H9 (cell line): ENCODE data around the gene WNT2. TPM values are rescaled to one million over a fixed set of nuclear protein-coding genes. Genes with fewer than 3 reads are reported as not detected.

ENCODE experiments used
- DNase-seq: peaks from one replicate; pipeline ENCODE4 v3.0.0-alpha.2; 2017
- H2AFZ ChIP-seq: one replicate; pipeline ENCODE4 v1.6.1; 2013; ENCODE audit warnings: mild to moderate bottlenecking, low read length, control low read depth, moderate library complexity
- H2AK5ac ChIP-seq: 2 replicates; pipeline ENCODE4 v1.6.1; 2013; ENCODE audit warnings: low read length, control low read depth, mixed read lengths; ENCODE audit not compliant: insufficient read length
- H2BK120ac ChIP-seq: one replicate; pipeline ENCODE4 v1.6.1; 2013; ENCODE audit warnings: low read depth, mild to moderate bottlenecking, low read length, control low read depth, inconsistent platforms; ENCODE audit not compliant: poor library complexity, severe bottlenecking
- H2BK12ac ChIP-seq: 2 replicates; pipeline ENCODE4 v1.6.1; 2013; ENCODE audit warnings: low read length, control low read depth, mixed read lengths, low read depth; ENCODE audit not compliant: insufficient read length
- H2BK15ac ChIP-seq: 2 replicates; pipeline ENCODE4 v1.6.1; 2013; ENCODE audit warnings: low read depth, low read length, control low read depth
- H2BK20ac ChIP-seq: one replicate; pipeline ENCODE4 v1.6.1; 2013; ENCODE audit warnings: low read depth, mild to moderate bottlenecking, low read length, control low read depth, inconsistent platforms; ENCODE audit not compliant: poor library complexity, severe bottlenecking
- H2BK5ac ChIP-seq: 2 replicates; pipeline ENCODE4 v1.6.1; 2013; ENCODE audit warnings: low read length, control low read depth, mixed read lengths; ENCODE audit not compliant: insufficient read length
- H3K14ac ChIP-seq: 2 replicates; pipeline ENCODE4 v1.6.1; 2013; ENCODE audit warnings: low read length, control low read depth; ENCODE audit not compliant: insufficient read depth
- H3K18ac ChIP-seq: 2 replicates; pipeline ENCODE4 v1.6.1; 2013; ENCODE audit warnings: low read depth, mild to moderate bottlenecking, mixed read lengths, low read length, control low read depth; ENCODE audit not compliant: insufficient read length
- H3K23ac ChIP-seq: 2 replicates; pipeline ENCODE4 v1.6.1; 2013; ENCODE audit warnings: low read length, control low read depth, mixed read lengths, low read depth; ENCODE audit not compliant: insufficient read length
- H3K23me2 ChIP-seq: 2 replicates; pipeline ENCODE4 v1.6.1; 2013; ENCODE audit warnings: low read depth, mild to moderate bottlenecking, mixed read lengths, low read length, control low read depth; ENCODE audit not compliant: insufficient read length, poor library complexity, severe bottlenecking
- H3K27ac ChIP-seq: 2 replicates; pipeline ENCODE4 v1.5.1; 2013; ENCODE audit warnings: low read length, control low read depth, mixed read lengths, low read depth; ENCODE audit not compliant: insufficient read length
- H3K27me3 ChIP-seq: 2 replicates; pipeline ENCODE4 v1.6.1; 2013; ENCODE audit warnings: low read length, control low read depth, inconsistent platforms; ENCODE audit not compliant: insufficient read depth
- H3K4ac ChIP-seq: 2 replicates; pipeline ENCODE4 v1.6.1; 2013; ENCODE audit warnings: low read depth, mild to moderate bottlenecking, control low read depth, inconsistent platforms, low read length, moderate library complexity
- H3K4me1 ChIP-seq: 2 replicates; pipeline ENCODE4 v1.6.1; 2013; ENCODE audit warnings: low read length, control low read depth, inconsistent platforms; ENCODE audit not compliant: insufficient read depth
- H3K4me2 ChIP-seq: 2 replicates; pipeline ENCODE4 v1.6.1; 2013; ENCODE audit warnings: low read length, control low read depth, mixed read lengths; ENCODE audit not compliant: insufficient read length, insufficient read depth
- H3K56ac ChIP-seq: 2 replicates; pipeline ENCODE4 v1.6.1; 2013; ENCODE audit warnings: low read depth, mild to moderate bottlenecking, mixed read lengths, low read length, control low read depth; ENCODE audit not compliant: insufficient read length
- H3K79me1 ChIP-seq: 2 replicates; pipeline ENCODE4 v1.6.1; 2013; ENCODE audit warnings: low read depth, mild to moderate bottlenecking, moderate library complexity, low read length, control low read depth, inconsistent platforms; ENCODE audit not compliant: insufficient read depth, poor library complexity, severe bottlenecking
- H3K79me2 ChIP-seq: 2 replicates; pipeline ENCODE4 v1.6.1; 2013; ENCODE audit warnings: low read length, control low read depth, inconsistent platforms; ENCODE audit not compliant: insufficient read depth
- H3K9ac ChIP-seq: 2 replicates; pipeline ENCODE4 v1.6.1; 2013; ENCODE audit warnings: low read length, control low read depth, mixed read lengths; ENCODE audit not compliant: insufficient read length; ENCODE audit errors: extremely low read depth
- H3K9me3 ChIP-seq: one replicate; pipeline ENCODE4 v1.6.1; 2013; ENCODE audit warnings: low read depth, low read length, inconsistent platforms; ENCODE audit not compliant: control insufficient read depth
- H3T11ph ChIP-seq: one replicate; pipeline ENCODE4 v1.6.1; 2013; ENCODE audit warnings: mild to moderate bottlenecking, low read length, control low read depth, inconsistent platforms
- H4K20me1 ChIP-seq: one replicate; pipeline ENCODE4 v1.6.1; 2013; ENCODE audit not compliant: control insufficient read depth, insufficient read length, insufficient read depth
- H4K5ac ChIP-seq: 2 replicates; pipeline ENCODE4 v1.6.1; 2013; ENCODE audit warnings: low read depth, mild to moderate bottlenecking, mixed read lengths, low read length, control low read depth; ENCODE audit not compliant: insufficient read length
- H4K8ac ChIP-seq: replicated peaks from 2 replicates; pipeline ENCODE4 v1.6.1; 2013; ENCODE audit warnings: low read length, control low read depth, mixed read lengths, low read depth; ENCODE audit not compliant: insufficient read length
- H4K91ac ChIP-seq: 2 replicates; pipeline ENCODE4 v1.6.1; 2013; ENCODE audit warnings: low read depth, mild to moderate bottlenecking, moderate library complexity, mixed read lengths, low read length, control low read depth; ENCODE audit not compliant: insufficient read length
- H3K27ac Mint-ChIP-seq, 3 experiments: 2 replicates in 2 of 3; 3 replicates in 1 of 3; pipeline ENCODE4 v1.8.0; 2020 to 2021; ENCODE audit warnings: mixed read lengths in 3 of 3, mild to moderate bottlenecking in 1 of 3, moderate library complexity in 1 of 3
- H3K27me3 Mint-ChIP-seq: 2 replicates; pipeline ENCODE4 v1.8.0; 2021; ENCODE audit warnings: low read depth, mild to moderate bottlenecking, moderate library complexity, mixed read lengths
- H3K36me3 Mint-ChIP-seq, 3 experiments: 2 replicates in 2 of 3; 3 replicates in 1 of 3; pipeline ENCODE4 v1.8.0; 2020 to 2021; ENCODE audit warnings: low read depth in 3 of 3, mixed read lengths in 3 of 3; ENCODE audit not compliant: insufficient read depth in 1 of 3
- H3K4me1 Mint-ChIP-seq, 2 experiments: 2 replicates each; pipeline ENCODE4 v1.8.0; 2020; ENCODE audit warnings: mixed read lengths in 2 of 2
- H3K4me3 Mint-ChIP-seq, 2 experiments: 2 replicates in 1 of 2; 3 replicates in 1 of 2; pipeline ENCODE4 v1.8.0; 2020 to 2021; ENCODE audit warnings: mild to moderate bottlenecking in 2 of 2, mixed read lengths in 2 of 2, moderate library complexity in 1 of 2
- H3K9me3 Mint-ChIP-seq, 2 experiments: 2 replicates in 1 of 2; 3 replicates in 1 of 2; pipeline ENCODE4 v1.8.0; 2020; ENCODE audit warnings: mild to moderate bottlenecking in 2 of 2, mixed read lengths in 2 of 2, moderate library complexity in 1 of 2
- CTCF ChIP-seq: fragments of 200-600 bp; sonication (generic); conservative IDR thresholded peaks from 3 replicates; pipeline ENCODE4 v1.8.0; 2021; ENCODE audit warnings: antibody characterized with exemption, mild to moderate bottlenecking
- WGBS: extraction: QIAGEN DNeasy Blood & Tissue Kit; methylation state at CpG from one replicate; pipeline ENCODE4 v1.1.7; 2013; ENCODE audit warnings: missing lambda C conversion rate, low lambda C conversion rate, mixed read lengths; ENCODE audit not compliant: insufficient read length; ENCODE audit errors: extremely low coverage; 5-methylcytosine and 5-hydroxymethylcytosine counted together
- total RNA-seq: library from RNA; stranded (reverse); gene quantifications from 2 replicates; pipeline ENCODE4 v1.2.1, GENCODE V29; 2021

The WNT2 gene
- total RNA-seq, 1 experiment from 2014 or later: not detected

- Mint-ChIP-seq H3K4me1 (no peaks in the 10 kb centered on the region), H3K27me3 (no peaks in the 10 kb centered on the region; the same call in none of the 2 replicates), H3K27ac (no peak overlapping the region), H3K4me3 (no peak overlapping the region), H3K36me3 (no peaks in the 10 kb centered on the region; a peak in 1 of 7 replicates), H3K9me3 (peaks cover 0 to 5% of the 10 kb centered on the region in 2 experiments; a peak in 1 of 5 replicates)
- H2BK20ac ChIP-seq: no peak overlapping the region
- no peak overlapping the region for H3K4me2 ChIP-seq
- no peak overlapping the region for H2BK120ac ChIP-seq
- no peaks in the 10 kb centered on the region for H3K27me3 ChIP-seq
- no peaks in the 10 kb centered on the region for H3K79me2 ChIP-seq
- no peak overlapping the region for H4K5ac ChIP-seq
- H3K23me2 ChIP-seq: no peaks in the 10 kb centered on the region
- H3K79me1 ChIP-seq: no peaks in the 10 kb centered on the region
- H3K27ac ChIP-seq: no peak overlapping the region
- H3K56ac ChIP-seq: no peak overlapping the region
- no peak overlapping the region for H2BK15ac ChIP-seq
- H2BK12ac ChIP-seq: no peak overlapping the region
- no peak for TF ChIP-seq CTCF
- H3T11ph ChIP-seq: no peak overlapping the region
- H3K4ac ChIP-seq: no peak overlapping the region
- no peak overlapping the region for H2BK5ac ChIP-seq
- H4K20me1 ChIP-seq: no peaks in the 10 kb centered on the region
- no peak for DNase-seq
- no peak overlapping the region for H2AFZ ChIP-seq
- H3K23ac ChIP-seq: no peak overlapping the region
- H3K4me1 ChIP-seq: no peaks in the 10 kb centered on the region
- H2AK5ac ChIP-seq: no peak overlapping the region
- H3K9ac ChIP-seq: no peak overlapping the region
- no peak overlapping the region for H3K14ac ChIP-seq
- H4K8ac ChIP-seq: no peak overlapping the region
- no peak overlapping the region for H3K18ac ChIP-seq
- WGBS: no CpG with 5 or more reads among the region's 7 CpGs
- H4K91ac ChIP-seq: no peak overlapping the region
- no peaks in the 10 kb centered on the region for H3K9me3 ChIP-seq
Observed at GRCh38 chr7:117238472-117238871, 84.4 kb downstream of the WNT2 start.
